SK-N-SH treated with all-trans-retinoic acid at 6 μM for 48 hours (cell line): ENCODE measurements around the gene CRADD.

Source experiments
- ATAC-seq: fragments of 200-7000 bp; cut with Tn5 transposase; 3 replicates; pipeline ENCODE4 v1.9.1; 2020; ENCODE audit warnings: mild to moderate bottlenecking, moderate library complexity
- ARNTL ChIP-seq: fragments of 450-650 bp; formaldehyde crosslinking; IDR thresholded peaks from 2 replicates; pipeline ENCODE4 v1.5.0; 2020; ENCODE audit warnings: low read depth, mild to moderate bottlenecking, moderate library complexity, borderline replicate concordance
- CREB5 ChIP-seq: fragments of 250-450 bp; sonication (Bioruptor Pico); IDR thresholded peaks from 2 replicates; pipeline ENCODE4 v1.5.1; 2020; ENCODE audit warnings: low read depth, mild to moderate bottlenecking, moderate library complexity
- CSDC2 ChIP-seq: fragments of 250-450 bp; sonication (Bioruptor Pico); IDR thresholded peaks from 2 replicates; pipeline ENCODE4 v1.5.0; 2020; ENCODE audit warnings: mild to moderate bottlenecking, moderate library complexity
- CSRNP3 ChIP-seq: fragments of 250-450 bp; sonication (Bioruptor Pico); IDR thresholded peaks from 2 replicates; pipeline ENCODE4 v1.5.1; 2021; ENCODE audit warnings: mild to moderate bottlenecking, moderate library complexity
- ESRRG ChIP-seq: fragments of 250-450 bp; sonication (Bioruptor Pico); IDR thresholded peaks from 2 replicates; pipeline ENCODE4 v1.6.1; 2021; ENCODE audit warnings: mild to moderate bottlenecking
- ISL1 ChIP-seq: fragments of 250-450 bp; sonication (Bioruptor Pico); IDR thresholded peaks from 2 replicates; pipeline ENCODE4 v2.1.2; 2022; ENCODE audit warnings: mild to moderate bottlenecking, moderate library complexity
- OSR1 ChIP-seq: fragments of 250-450 bp; sonication (Bioruptor Pico); IDR thresholded peaks from 2 replicates; pipeline ENCODE4 v1.8.0; 2022; ENCODE audit warnings: moderate library complexity, mild to moderate bottlenecking, inconsistent platforms
- PATZ1 ChIP-seq: fragments of 250-450 bp; sonication (Bioruptor Pico); IDR thresholded peaks from 2 replicates; pipeline ENCODE4 v1.8.0; 2020; ENCODE audit warnings: mild to moderate bottlenecking, moderate library complexity, borderline replicate concordance
- POU6F1 ChIP-seq: fragments of 250-450 bp; sonication (Bioruptor Pico); IDR thresholded peaks from 2 replicates; pipeline ENCODE4 v1.8.0; 2021; ENCODE audit warnings: low read depth, mild to moderate bottlenecking, moderate library complexity, borderline replicate concordance
- PPARA ChIP-seq: fragments of 250-450 bp; sonication (Bioruptor Pico); IDR thresholded peaks from 2 replicates; pipeline ENCODE4 v1.5.0; 2020; ENCODE audit warnings: mild to moderate bottlenecking, borderline replicate concordance
- TCF4 ChIP-seq: fragments of 250-450 bp; sonication (Bioruptor Pico); IDR thresholded peaks from 2 replicates; pipeline ENCODE4 v1.8.0; 2021; ENCODE audit warnings: mild to moderate bottlenecking, moderate library complexity, borderline replicate concordance
- TOX ChIP-seq: fragments of 250-450 bp; sonication (Bioruptor Pico); IDR thresholded peaks from 2 replicates; pipeline ENCODE4 v1.8.0; 2021; ENCODE audit warnings: mild to moderate bottlenecking, moderate library complexity, borderline replicate concordance
- ZC3H10 ChIP-seq: fragments of 250-450 bp; sonication (Bioruptor Pico); IDR thresholded peaks from 2 replicates; pipeline ENCODE4 v1.5.1; 2021; ENCODE audit warnings: mild to moderate bottlenecking, moderate library complexity
- ZFP30 ChIP-seq: fragments of 450-650 bp; formaldehyde crosslinking; IDR thresholded peaks from 2 replicates; pipeline ENCODE4 v1.5.0; 2022; ENCODE audit warnings: mild to moderate bottlenecking, moderate library complexity

The CRADD gene

GRCh38 chr12:93825931-93826555, 148.9 kb downstream of the CRADD start:
- TF ChIP-seq TOX (CRISPR knock-in tag) (no peak), ZFP30 (CRISPR knock-in tag) (no peak), OSR1 (CRISPR knock-in tag) (no peak), ESRRG (CRISPR knock-in tag) (no peak), ISL1 (CRISPR knock-in tag) (peak; percentile 55), ARNTL (no peak), TCF4 (CRISPR knock-in tag) (no peak)
- TF ChIP-seq, all 23 proteins: peak for 1
- no peak; the same call in 2 of the 3 replicates for ATAC-seq

GRCh38 chr12:93827179-93827578, 150.0 kb downstream of the CRADD start:
- ATAC-seq: no peak
- TF ChIP-seq CSDC2 (CRISPR knock-in tag): no peak
- TF ChIP-seq ESRRG (CRISPR knock-in tag): no peak
- TF ChIP-seq TCF4 (CRISPR knock-in tag): no peak
- no peak for TF ChIP-seq ARNTL
- no peak for TF ChIP-seq PPARA (CRISPR knock-in tag)
- TF ChIP-seq PATZ1 (CRISPR knock-in tag): no peak

GRCh38 chr12:93827669-93828068, 150.5 kb downstream of the CRADD start:
- ATAC-seq: no peak
- TF ChIP-seq ZFP30 (CRISPR knock-in tag): no peak
- TF ChIP-seq ZC3H10 (CRISPR knock-in tag): no peak
- no peak for TF ChIP-seq TOX (CRISPR knock-in tag)
- TF ChIP-seq PATZ1 (CRISPR knock-in tag): no peak
- no peak for TF ChIP-seq POU6F1 (CRISPR knock-in tag)
- no peak for TF ChIP-seq ARNTL
- no peak for TF ChIP-seq ESRRG (CRISPR knock-in tag)
- TF ChIP-seq CSDC2 (CRISPR knock-in tag): no peak
- no peak for TF ChIP-seq CREB5 (CRISPR knock-in tag)
- TF ChIP-seq TCF4 (CRISPR knock-in tag): no peak
- TF ChIP-seq PPARA (CRISPR knock-in tag): no peak
- no peak for TF ChIP-seq OSR1 (CRISPR knock-in tag)
- TF ChIP-seq, all 23 proteins: peak for 0

GRCh38 chr12:93829016-93829415, 151.8 kb downstream of the CRADD start:
- no peak for ATAC-seq
- TF ChIP-seq ESRRG (CRISPR knock-in tag) (no peak), CSRNP3 (no peak), CREB5 (CRISPR knock-in tag) (no peak), CSDC2 (CRISPR knock-in tag) (no peak)
- TF ChIP-seq, all 23 proteins: peak for 0
